PC-3 (cell line): ENCODE measurements around the gene N4BP2L2. TPM values are rescaled to one million over a fixed set of nuclear protein-coding genes. Genes with fewer than 3 reads are reported as not detected.

Experiments
- ATAC-seq: fragments of 200-7000 bp; cut with Tn5 transposase; 2 replicates; pipeline ENCODE4 v1.9.1; 2020; ENCODE audit warnings: mild to moderate bottlenecking, moderate library complexity
- BruUV-seq: library from RNA; stranded (reverse); fragments of 400-500 nt; replicated peaks from 2 replicates; lab custom pipeline; 2021; lab: Mats Ljungman, UMichigan
- CTCF ChIA-PET: fragments of 300-600 bp; sonication (Branson Sonifier 250); formaldehyde crosslinking; loops from one replicate; lab custom pipeline; 2022; ENCODE audit warnings: antibody characterized with exemption; lab: Charles Lee
- POLR2A ChIA-PET: fragments of 300-600 bp; sonication (Branson Sonifier 250); formaldehyde crosslinking; loops from one replicate; lab custom pipeline; 2022; ENCODE audit warnings: antibody characterized with exemption; ENCODE audit not compliant: unreplicated experiment; lab: Charles Lee
- DNase-seq: peaks from one replicate; pipeline ENCODE4 v3.0.0-alpha.2; 2015
- H2AFZ ChIP-seq: fragments of 300-600 bp; sonication (generic); 2 replicates; pipeline ENCODE4 v1.6.0; 2016; ENCODE audit warnings: antibody characterized with exemption, low read length
- H3F3A ChIP-seq: fragments of 300-600 bp; sonication (generic); one replicate; pipeline ENCODE4 v1.6.0; 2017; ENCODE audit warnings: antibody characterized with exemption, low read length, control low read depth, mild to moderate bottlenecking; ENCODE audit not compliant: unreplicated experiment
- H3K27ac ChIP-seq: fragments of 300-600 bp; sonication (generic); 2 replicates; pipeline ENCODE4 v1.5.1; 2016; ENCODE audit warnings: mild to moderate bottlenecking, low read length
- H3K27me3 ChIP-seq: fragments of 300-600 bp; sonication (generic); 2 replicates; pipeline ENCODE4 v1.6.1; 2016; ENCODE audit warnings: low read length, mixed read lengths
- H3K36me3 ChIP-seq: fragments of 300-600 bp; sonication (generic); 2 replicates; pipeline ENCODE4 v1.6.1; 2016; ENCODE audit warnings: low read depth, mixed run types, low read length, mixed read lengths
- H3K4me1 ChIP-seq: fragments of 300-600 bp; sonication (generic); 2 replicates; pipeline ENCODE4 v1.5.1; 2016; ENCODE audit warnings: low read length; ENCODE audit not compliant: insufficient read depth
- H3K4me2 ChIP-seq: fragments of 300-600 bp; sonication (generic); 2 replicates; pipeline ENCODE4 v1.6.0; 2016; ENCODE audit warnings: low read length
- H3K4me3 ChIP-seq: fragments of 300-600 bp; sonication (generic); 2 replicates; pipeline ENCODE4 v1.5.1; 2016; ENCODE audit warnings: mild to moderate bottlenecking, low read length, mixed read lengths
- H3K79me2 ChIP-seq: fragments of 300-600 bp; sonication (generic); 2 replicates; pipeline ENCODE4 v1.6.1; 2017; ENCODE audit warnings: low read length, mixed read lengths
- H3K9ac ChIP-seq: fragments of 300-600 bp; sonication (generic); 2 replicates; pipeline ENCODE4 v1.6.0; 2016; ENCODE audit warnings: mild to moderate bottlenecking, low read length
- H3K9me2 ChIP-seq: fragments of 300-600 bp; sonication (generic); replicated peaks from 2 replicates; pipeline ENCODE4 v1.6.1; 2016; ENCODE audit warnings: mixed run types, low read length, mixed read lengths
- H3K9me3 ChIP-seq: fragments of 300-600 bp; sonication (generic); 2 replicates; pipeline ENCODE4 v1.6.1; 2016; ENCODE audit warnings: low read length, mixed read lengths
- H4K20me1 ChIP-seq: fragments of 300-600 bp; sonication (generic); 2 replicates; pipeline ENCODE4 v1.6.1; 2016; ENCODE audit warnings: low read length, mixed read lengths
- EZH2 ChIP-seq: fragments of 300-600 bp; sonication (generic); IDR thresholded peaks from one replicate; pipeline ENCODE4 v1.6.1; 2017; ENCODE audit warnings: antibody characterized with exemption, mild to moderate bottlenecking, low read length; ENCODE audit not compliant: unreplicated experiment
- EZH2phosphoT487 ChIP-seq: fragments of 300-600 bp; sonication (generic); IDR thresholded peaks from 2 replicates; pipeline ENCODE4 v1.6.1; 2018; ENCODE audit warnings: mild to moderate bottlenecking, antibody characterized with exemption, low read length, borderline replicate concordance
- intact Hi-C: fragments of 100-400 bp; cut with micrococcal nuclease; formaldehyde crosslinking; loops from 2 replicates; pipeline ENCODE4 v1.9.0; 2023
- total RNA-seq: library from RNA; depleted of rRNA; stranded (reverse); fragments of >200 nt; gene quantifications from 2 replicates; pipeline ENCODE4 v1.2.3, GENCODE V29; 2014
- TF ChIP-seq, protein P1 (sequence below): fragments of 300-600 bp; sonication (generic); conservative IDR thresholded peaks from 2 replicates; pipeline ENCODE4 v1.5.1; 2017; ENCODE audit warnings: antibody characterized with exemption, low read depth, mild to moderate bottlenecking, low read length

N4BP2L2 gene
- total RNA-seq, 1 experiment from 2014 or later, result 51.4 TPM

- no peak for TF ChIP-seq EZH2
- TF ChIP-seq EZH2phosphoT487, result no peak
- TF ChIP-seq, protein P1, sequence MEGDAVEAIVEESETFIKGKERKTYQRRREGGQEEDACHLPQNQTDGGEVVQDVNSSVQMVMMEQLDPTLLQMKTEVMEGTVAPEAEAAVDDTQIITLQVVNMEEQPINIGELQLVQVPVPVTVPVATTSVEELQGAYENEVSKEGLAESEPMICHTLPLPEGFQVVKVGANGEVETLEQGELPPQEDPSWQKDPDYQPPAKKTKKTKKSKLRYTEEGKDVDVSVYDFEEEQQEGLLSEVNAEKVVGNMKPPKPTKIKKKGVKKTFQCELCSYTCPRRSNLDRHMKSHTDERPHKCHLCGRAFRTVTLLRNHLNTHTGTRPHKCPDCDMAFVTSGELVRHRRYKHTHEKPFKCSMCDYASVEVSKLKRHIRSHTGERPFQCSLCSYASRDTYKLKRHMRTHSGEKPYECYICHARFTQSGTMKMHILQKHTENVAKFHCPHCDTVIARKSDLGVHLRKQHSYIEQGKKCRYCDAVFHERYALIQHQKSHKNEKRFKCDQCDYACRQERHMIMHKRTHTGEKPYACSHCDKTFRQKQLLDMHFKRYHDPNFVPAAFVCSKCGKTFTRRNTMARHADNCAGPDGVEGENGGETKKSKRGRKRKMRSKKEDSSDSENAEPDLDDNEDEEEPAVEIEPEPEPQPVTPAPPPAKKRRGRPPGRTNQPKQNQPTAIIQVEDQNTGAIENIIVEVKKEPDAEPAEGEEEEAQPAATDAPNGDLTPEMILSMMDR, result no peak
- Histone ChIP-seq H3K4me3 (peak overlapping the region; percentile 23; the same call in 1 of the 2 replicates), H4K20me1 (no peaks in the 10 kb centered on the region), H3K4me1 (peaks cover 20% of the 10 kb centered on the region; the same call in 1 of the 2 replicates), H2AFZ (no peak overlapping the region), H3K9me2 (no peaks in the 10 kb centered on the region), H3K4me2 (no peak overlapping the region), H3K9ac (no peak overlapping the region), H3K27me3 (no peaks in the 10 kb centered on the region), H3F3A (no peaks in the 10 kb centered on the region), H3K36me3 (peaks cover 24% of the 10 kb centered on the region), H3K27ac (no peak overlapping the region), H3K9me3 (no peaks in the 10 kb centered on the region), H3K79me2 (peaks cover 76% of the 10 kb centered on the region)
- DNase-seq, result no peak
- no TSS peak for BruUV-seq
- ChIA-PET POLR2A (no interaction called here), CTCF (no interaction called here)
- ATAC-seq, result no peak
- intact Hi-C loops, result loop anchor here (5.0 kb wide), 2 partner anchors 107 to 218 kb away; partner anchors contain the start of genes BRCA2 and ZAR1L
Observed at GRCh38 chr13:32535748-32536147, 2.8 kb downstream of the N4BP2L2 start.

- H4K20me1 ChIP-seq, result no peaks in the 10 kb centered on the region
- H3K4me2 ChIP-seq, result peak overlapping the region; percentile 12
- no peaks in the 10 kb centered on the region for H3F3A ChIP-seq
- no peaks in the 10 kb centered on the region for H3K27me3 ChIP-seq
- no TSS peak for BruUV-seq
- peaks cover 83% of the 10 kb centered on the region for H3K79me2 ChIP-seq
- no peak overlapping the region for H3K4me3 ChIP-seq
- H3K4me1 ChIP-seq, result peaks cover 20% of the 10 kb centered on the region; the same call in 1 of the 2 replicates
- ChIA-PET POLR2A (no interaction called here), CTCF (no interaction called here)
- no peaks in the 10 kb centered on the region for H3K9me2 ChIP-seq
- H2AFZ ChIP-seq, result no peak overlapping the region
- no peak for ATAC-seq
- H3K36me3 ChIP-seq, result peaks cover 24% of the 10 kb centered on the region
- H3K27ac ChIP-seq, result no peak overlapping the region
- no peak for DNase-seq
- no peak overlapping the region for H3K9ac ChIP-seq
- intact Hi-C loops, result loop anchor here (5.0 kb wide), 2 partner anchors 107 to 218 kb away; partner anchors contain the start of genes BRCA2 and ZAR1L
- no peaks in the 10 kb centered on the region for H3K9me3 ChIP-seq
- TF ChIP-seq EZH2, result no peak
- TF ChIP-seq, protein P1, result no peak
Observed at GRCh38 chr13:32535115-32535514, 3.5 kb downstream of the N4BP2L2 start.

DNA sequence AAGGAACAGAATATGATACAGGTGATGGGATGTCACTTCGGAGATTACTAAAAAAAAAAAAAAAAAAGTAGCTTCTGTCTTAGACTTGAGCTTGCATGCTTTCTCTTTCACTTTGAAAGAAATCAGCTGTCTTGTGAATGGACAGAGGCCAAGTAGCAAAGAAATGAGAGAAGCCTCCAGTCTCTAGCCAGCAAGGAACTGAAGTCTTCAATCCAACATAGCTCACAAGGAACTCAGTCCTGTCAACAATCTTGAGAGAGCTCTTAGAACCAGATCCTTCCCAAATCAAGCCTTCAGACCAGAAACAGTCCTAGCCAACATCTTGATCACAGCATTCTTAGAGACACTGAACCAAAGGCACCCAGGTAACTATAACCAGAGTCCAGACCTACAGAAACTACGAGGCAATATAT is 7.7 kb downstream of the N4BP2L2 start:
- no peak overlapping the region for H3K4me3 ChIP-seq
- H3K79me2 ChIP-seq, result peaks cover 88% of the 10 kb centered on the region
- H4K20me1 ChIP-seq, result peaks cover 12% of the 10 kb centered on the region
- H3K27ac ChIP-seq, result no peak overlapping the region
- no peaks in the 10 kb centered on the region for H3K27me3 ChIP-seq
- H3F3A ChIP-seq, result no peaks in the 10 kb centered on the region
- DNase-seq, result no peak
- no peak for ATAC-seq
- ChIA-PET CTCF (no interaction called here), POLR2A (interaction anchor here (0.6 kb wide), 2 partner anchors 20 to 353 kb away, joined by 4 to 9 read pairs; no protein-coding TSS in a partner anchor)
- H3K9ac ChIP-seq, result no peak overlapping the region
- TF ChIP-seq, protein P1, result no peak
- TF ChIP-seq EZH2 (no peak), EZH2phosphoT487 (no peak)
- peaks cover 31% of the 10 kb centered on the region; the same call in 1 of the 2 replicates for H3K36me3 ChIP-seq
- H3K9me3 ChIP-seq, result no peaks in the 10 kb centered on the region
- intact Hi-C loops, result no loop called here
- peaks cover 10% of the 10 kb centered on the region; the same call in 1 of the 2 replicates for H3K4me1 ChIP-seq
- BruUV-seq, result no TSS peak
- peak overlapping the region; percentile 15; the same call in 1 of the 2 replicates for H3K4me2 ChIP-seq
- H2AFZ ChIP-seq, result no peak overlapping the region
- no peaks in the 10 kb centered on the region for H3K9me2 ChIP-seq
